IgD-negative memory B cell (primary cell): ENCODE results near the gene MAB21L1. TPM values are rescaled to one million over a fixed set of nuclear protein-coding genes. Genes with fewer than 3 reads are reported as not detected.

Source experiments
- H3K27ac Mint-ChIP-seq, 3 donors: one replicate each; pipeline ENCODE4 v1.8.0; 2020 to 2022; ENCODE audit warnings: mild to moderate bottlenecking in 3 of 3, mixed read lengths in 3 of 3, moderate library complexity in 1 of 3
- H3K27me3 Mint-ChIP-seq: one replicate; pipeline ENCODE4 v1.8.0; 2021; ENCODE audit warnings: mixed read lengths
- H3K36me3 Mint-ChIP-seq: one replicate; pipeline ENCODE4 v1.8.0; 2020; ENCODE audit warnings: mild to moderate bottlenecking, mixed read lengths
- H3K4me1 Mint-ChIP-seq, 3 donors: one replicate each; pipeline ENCODE4 v1.8.0; 2020 to 2022; ENCODE audit warnings: mixed read lengths in 3 of 3, mild to moderate bottlenecking in 1 of 3
- H3K4me3 Mint-ChIP-seq, 4 donors: one replicate each; pipeline ENCODE4 v1.8.0; 2020 to 2022; ENCODE audit warnings: mild to moderate bottlenecking in 4 of 4, mixed read lengths in 4 of 4, moderate library complexity in 3 of 4
- H3K9me3 Mint-ChIP-seq, 3 donors: one replicate each; pipeline ENCODE4 v1.8.0; 2020 to 2021; ENCODE audit warnings: mixed read lengths in 3 of 3, mild to moderate bottlenecking in 1 of 3
- polyA plus RNA-seq: library from polyadenylated mRNA; unstranded; fragments of 300-500 nt; fragmentation: Illumina TruSeq; gene quantifications from one replicate; pipeline ENCODE4 v1.2.3, GENCODE V29; 2021

The MAB21L1 gene
- polyA plus RNA-seq, 1 donor from 2014 or later, result not detected

DNA sequence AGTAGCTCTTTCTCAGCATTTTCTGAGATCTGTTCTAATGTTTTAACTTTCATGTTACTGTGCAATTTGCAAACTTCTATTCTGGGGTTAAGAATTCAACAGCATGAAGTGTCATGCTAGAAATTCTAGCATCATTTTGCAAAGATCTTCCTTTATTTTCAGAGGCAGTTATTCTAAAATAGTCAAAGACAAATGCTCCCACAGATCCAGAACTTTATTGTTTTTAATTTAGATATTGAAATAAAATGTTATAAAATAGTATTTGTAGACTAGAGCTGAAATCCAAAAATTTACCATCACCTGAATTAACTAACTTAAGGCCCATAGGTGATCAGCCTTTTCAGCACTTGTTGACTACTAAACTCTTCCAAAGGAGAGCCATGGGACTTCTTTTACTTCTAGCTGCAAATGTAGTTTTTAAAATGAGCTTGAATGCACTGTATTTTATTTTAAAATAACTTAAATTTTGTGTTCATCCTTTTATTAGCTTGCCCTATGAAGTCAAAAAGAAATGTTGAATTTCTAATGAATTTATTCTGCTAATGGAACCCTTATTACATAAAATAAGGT, 3.2 kb downstream of the MAB21L1 start:
- peaks cover 6 to 25% (median 21%) of the 10 kb centered on the region in 3 donors for H3K4me1 Mint-ChIP-seq
- no peak overlapping the region for H3K4me3 Mint-ChIP-seq
- no peak overlapping the region for H3K27ac Mint-ChIP-seq
- H3K27me3 Mint-ChIP-seq, result peaks cover 76% of the 10 kb centered on the region
- no peaks in the 10 kb centered on the region for H3K36me3 Mint-ChIP-seq
- peaks cover 2 to 16% (median 5%) of the 10 kb centered on the region in 3 donors for H3K9me3 Mint-ChIP-seq

DNA sequence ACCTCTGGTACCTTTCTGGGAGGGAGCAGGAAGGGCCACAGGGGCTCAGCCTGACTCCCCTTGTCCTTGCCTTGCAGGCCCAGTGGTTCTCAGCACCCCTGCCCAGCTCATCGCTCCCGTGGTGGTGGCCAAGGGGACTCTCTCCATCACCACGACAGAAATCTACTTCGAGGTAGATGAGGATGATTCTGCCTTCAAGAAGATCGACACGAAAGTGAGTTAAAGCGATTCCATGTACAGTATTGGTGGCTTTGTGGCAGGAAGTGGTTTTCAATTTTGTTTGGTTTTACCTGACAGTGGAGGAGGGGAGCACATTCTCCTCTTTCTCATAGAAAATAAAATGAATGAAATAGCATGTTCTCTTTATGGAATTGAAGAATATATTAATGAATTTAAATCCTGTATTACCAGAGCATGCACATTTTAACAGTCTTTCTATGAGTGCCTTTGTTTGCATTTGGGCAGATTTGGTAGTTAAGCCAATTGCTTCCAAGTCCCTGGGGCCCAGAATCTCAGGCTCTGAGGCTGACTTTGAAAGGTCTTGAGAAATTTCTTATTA, 4.1 kb downstream of the MAB21L1 start:
- H3K36me3 Mint-ChIP-seq, result no peaks in the 10 kb centered on the region
- peaks cover 71% of the 10 kb centered on the region for H3K27me3 Mint-ChIP-seq
- peak overlapping the region in 1 of 4 donors; percentile 65 for H3K4me3 Mint-ChIP-seq
- H3K27ac Mint-ChIP-seq, result peak overlapping the region in 1 of 3 donors; percentile 12
- peaks cover 6 to 25% (median 19%) of the 10 kb centered on the region in 3 donors for H3K4me1 Mint-ChIP-seq
- H3K9me3 Mint-ChIP-seq, result peaks cover 2 to 16% (median 5%) of the 10 kb centered on the region in 3 donors

GRCh38 chr13:35471706-35472322, 4.7 kb downstream of the MAB21L1 start:
- H3K27ac Mint-ChIP-seq, result peak overlapping the region; percentile 12 to 62 (median 31)

GRCh38 chr13:35470671-35471661, 5.5 kb downstream of the MAB21L1 start:
- H3K4me3 Mint-ChIP-seq, result peak overlapping the region in 2 of 4 donors; percentile 33 to 49
- no peaks in the 10 kb centered on the region for H3K36me3 Mint-ChIP-seq
- H3K9me3 Mint-ChIP-seq, result peaks cover 2 to 13% (median 5%) of the 10 kb centered on the region in 3 donors
- peaks cover 4 to 11% (median 11%) of the 10 kb centered on the region in 3 donors for H3K4me1 Mint-ChIP-seq
- H3K27ac Mint-ChIP-seq, result peak overlapping the region; percentile 63 to 82 (median 77)
- peaks cover 56% of the 10 kb centered on the region for H3K27me3 Mint-ChIP-seq

More at GRCh38 chr13:35471706-35472322, 4.7 kb downstream of the MAB21L1 start:
- peak overlapping the region in 1 of 4 donors; percentile 65 for H3K4me3 Mint-ChIP-seq
- peaks cover 2 to 13% (median 5%) of the 10 kb centered on the region in 3 donors for H3K9me3 Mint-ChIP-seq
- H3K4me1 Mint-ChIP-seq, result peaks cover 6 to 20% (median 15%) of the 10 kb centered on the region in 3 donors
- peaks cover 65% of the 10 kb centered on the region for H3K27me3 Mint-ChIP-seq
- H3K36me3 Mint-ChIP-seq, result no peaks in the 10 kb centered on the region

- H3K27me3 Mint-ChIP-seq, result peaks cover 46% of the 10 kb centered on the region
- H3K9me3 Mint-ChIP-seq, result peaks cover 2 to 13% (median 5%) of the 10 kb centered on the region in 3 donors
- H3K27ac Mint-ChIP-seq, result peak overlapping the region in 2 of 3 donors; percentile 77 to 82
- no peaks in the 10 kb centered on the region for H3K36me3 Mint-ChIP-seq
- H3K4me3 Mint-ChIP-seq, result peak overlapping the region in 2 of 4 donors; percentile 11 to 33
- peaks cover 3 to 5% (median 4%) of the 10 kb centered on the region in 3 donors for H3K4me1 Mint-ChIP-seq
Measured at GRCh38 chr13:35469806-35470525, 6.5 kb downstream of the MAB21L1 start.

DNA sequence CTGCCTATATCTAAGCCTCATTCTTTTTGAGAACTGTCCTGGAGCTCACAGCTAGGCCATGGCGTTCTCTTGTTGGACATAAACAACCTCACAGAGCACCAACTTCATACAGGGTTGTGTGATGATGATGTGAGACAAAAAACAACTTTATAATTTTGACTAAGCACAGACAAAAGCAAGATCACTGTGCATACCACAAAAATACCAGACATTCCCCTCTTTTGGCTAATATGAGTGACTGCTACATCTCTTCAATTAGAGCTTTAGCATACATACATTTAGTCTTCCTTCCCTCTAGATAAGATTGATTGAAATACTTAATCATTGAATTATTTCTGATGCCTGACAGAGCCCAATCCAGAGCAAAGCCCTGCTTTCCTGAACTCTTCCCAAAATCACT, 8.3 kb downstream of the MAB21L1 start:
- no peaks in the 10 kb centered on the region for H3K36me3 Mint-ChIP-seq
- no peak overlapping the region for H3K4me3 Mint-ChIP-seq
- H3K4me1 Mint-ChIP-seq, result peaks cover 0 to 5% (median 2%) of the 10 kb centered on the region in 3 donors
- H3K9me3 Mint-ChIP-seq, result peaks cover 2 to 10% (median 2%) of the 10 kb centered on the region in 3 donors
- peaks cover 42% of the 10 kb centered on the region for H3K27me3 Mint-ChIP-seq
- no peak overlapping the region for H3K27ac Mint-ChIP-seq

GRCh38 chr13:35465371-35465770, 11.1 kb downstream of the MAB21L1 start:
- H3K9me3 Mint-ChIP-seq, result peaks cover 0 to 9% (median 2%) of the 10 kb centered on the region in 3 donors
- no peak overlapping the region for H3K4me3 Mint-ChIP-seq
- peaks cover 27% of the 10 kb centered on the region for H3K27me3 Mint-ChIP-seq
- peaks cover 2% of the 10 kb centered on the region for H3K36me3 Mint-ChIP-seq
- peaks cover 0 to 2% (median under 1%) of the 10 kb centered on the region in 3 donors for H3K4me1 Mint-ChIP-seq
- no peak overlapping the region for H3K27ac Mint-ChIP-seq

GRCh38 chr13:35460061-35460460, 16.4 kb downstream of the MAB21L1 start:
- Mint-ChIP-seq H3K4me1 (peaks cover 0 to 3% (median 0%) of the 10 kb centered on the region in 3 donors), H3K27me3 (peaks cover 6% of the 10 kb centered on the region), H3K4me3 (no peak overlapping the region), H3K9me3 (peaks cover 0 to 1% (median 0%) of the 10 kb centered on the region in 3 donors), H3K36me3 (peaks cover 2% of the 10 kb centered on the region), H3K27ac (no peak overlapping the region)

DNA sequence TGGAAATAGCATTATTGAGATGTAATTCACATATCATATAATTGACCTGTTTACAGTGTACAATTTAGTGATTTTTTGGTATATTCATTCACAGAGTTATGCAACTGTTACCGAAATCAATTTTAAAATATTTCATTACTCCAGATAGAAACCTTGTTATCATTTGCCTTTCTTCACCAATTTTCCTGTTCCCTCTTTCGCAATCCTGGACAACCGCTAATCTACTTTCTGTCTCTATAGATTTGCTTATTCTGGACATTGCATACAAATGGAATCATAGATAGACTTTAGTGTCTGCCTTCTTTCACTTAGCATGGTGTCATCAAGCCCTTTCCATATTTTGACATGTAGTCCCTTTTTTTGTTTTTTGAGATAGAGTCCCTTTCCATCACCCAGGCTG, 19.2 kb downstream of the MAB21L1 start:
- Mint-ChIP-seq H3K27ac (no peak overlapping the region), H3K4me1 (peaks cover 0 to 3% (median 0%) of the 10 kb centered on the region in 3 donors), H3K27me3 (no peaks in the 10 kb centered on the region), H3K36me3 (peaks cover 4% of the 10 kb centered on the region), H3K9me3 (peaks cover 0 to 1% (median 0%) of the 10 kb centered on the region in 3 donors), H3K4me3 (no peak overlapping the region)

DNA sequence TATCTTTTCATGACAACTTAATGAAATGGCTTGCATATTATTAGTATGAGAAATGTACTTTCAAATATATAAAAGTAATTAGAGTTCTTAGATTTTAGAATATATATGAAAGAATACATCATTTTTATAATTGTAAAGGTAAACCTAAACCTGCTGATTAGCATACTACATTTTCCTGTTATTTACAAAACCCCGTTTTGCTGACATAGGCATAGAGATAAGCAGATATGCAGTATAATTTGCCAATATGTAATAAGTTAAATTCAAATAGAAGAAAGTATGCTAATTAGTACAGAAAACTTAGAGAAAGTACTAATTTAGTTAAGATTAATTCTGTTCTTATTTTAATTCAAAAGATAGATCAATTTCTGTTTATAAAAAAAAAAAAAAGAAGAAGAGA, 21.5 kb downstream of the MAB21L1 start:
- H3K9me3 Mint-ChIP-seq, result peaks cover 0 to 1% (median 0%) of the 10 kb centered on the region in 3 donors
- H3K4me1 Mint-ChIP-seq, result peaks cover 0 to 3% (median 0%) of the 10 kb centered on the region in 3 donors

GRCh38 chr13:35449821-35450220, 26.7 kb downstream of the MAB21L1 start:
- Mint-ChIP-seq H3K4me1 (no peaks in the 10 kb centered on the region), H3K27ac (no peak overlapping the region), H3K9me3 (peaks cover 0 to 1% (median 0%) of the 10 kb centered on the region in 3 donors), H3K4me3 (no peak overlapping the region), H3K36me3 (peaks cover 2% of the 10 kb centered on the region), H3K27me3 (no peaks in the 10 kb centered on the region)

More for the DNA sequence above, 21.5 kb downstream of the MAB21L1 start:
- no peaks in the 10 kb centered on the region for H3K27me3 Mint-ChIP-seq
- H3K27ac Mint-ChIP-seq, result no peak overlapping the region
- H3K4me3 Mint-ChIP-seq, result no peak overlapping the region
- H3K36me3 Mint-ChIP-seq, result peaks cover 2% of the 10 kb centered on the region

- Mint-ChIP-seq H3K36me3 (peaks cover 2% of the 10 kb centered on the region), H3K4me1 (no peaks in the 10 kb centered on the region), H3K27me3 (no peaks in the 10 kb centered on the region), H3K9me3 (peaks cover 0 to 1% (median 0%) of the 10 kb centered on the region in 3 donors), H3K27ac (no peak overlapping the region), H3K4me3 (no peak overlapping the region)
Measured at GRCh38 chr13:35448465-35448864, 28.0 kb downstream of the MAB21L1 start.
